HepG2 (cell line): Measurements from ENCODE around the gene PTPRM. TPM values are rescaled to one million over a fixed set of nuclear protein-coding genes. Genes with fewer than 3 reads are reported as not detected.

Experiments used
- ATAC-seq: fragments of 200-7000 bp; cut with Tn5 transposase; 3 replicates; pipeline ENCODE4 v1.9.1; 2020; ENCODE audit warnings: mild to moderate bottlenecking, moderate library complexity
- BruUV-seq: library from RNA; stranded (reverse); fragments of 400-500 nt; replicated peaks from 2 replicates; lab custom pipeline; 2021; lab: Mats Ljungman, UMichigan
- CTCF ChIA-PET: fragments of 300-600 bp; formaldehyde crosslinking; extraction: SDS; loops from one replicate; lab custom pipeline; 2021; ENCODE audit warnings: low total read pairs, inconsistent platforms, low intra/inter-chr PET ratio; lab: Yijun Ruan, JAX
- POLR2A ChIA-PET: fragments of 350-600 bp; sonication (Branson Sonifier 250); formaldehyde crosslinking; loops from one replicate; lab custom pipeline; 2020; ENCODE audit warnings: antibody characterized with exemption, inconsistent platforms; lab: Yijun Ruan, JAX
- DNase-seq: peaks from one replicate; pipeline ENCODE4 v3.0.0-alpha.2; 2015; ENCODE audit warnings: low spot score
- FAIRE-seq: peaks from 3 replicates; lab custom pipeline; 2011; peaks lifted over from hg19 to GRCh38; lab: Jason Lieb, UNC
- H2AFZ ChIP-seq: one replicate; pipeline ENCODE4 v1.6.1; 2011; ENCODE audit warnings: low read length, inconsistent platforms
- H3K27ac ChIP-seq: fragments of 300-600 bp; 3 replicates; pipeline ENCODE4 v1.8.0; 2011; ENCODE audit warnings: mixed run types, mild to moderate bottlenecking, mixed read lengths, low read length, inconsistent platforms; ENCODE audit not compliant: insufficient read depth; ENCODE audit errors: extremely low read length
- H3K27me3 ChIP-seq, 2 experiments: fragments of 200-600 bp in 1 of 2; 2 replicates in 1 of 2; 3 replicates in 1 of 2; pipeline versions ENCODE4 v1.6.0 to v1.8.0; 2011; ENCODE audit warnings: low read length in 2 of 2, mild to moderate bottlenecking in 2 of 2, moderate library complexity in 2 of 2, inconsistent platforms in 1 of 2; ENCODE audit not compliant: insufficient read depth in 2 of 2, control insufficient read depth in 1 of 2
- H3K36me3 ChIP-seq, 2 experiments: fragments of 200-600 bp in 1 of 2; replicated peaks in 1 of 2; 2 replicates in 1 of 2; 3 replicates in 1 of 2; pipeline versions ENCODE4 v1.5.1 to v1.8.0; 2011; ENCODE audit warnings: low read length in 2 of 2, inconsistent platforms in 1 of 2; ENCODE audit not compliant: insufficient read depth in 2 of 2, control insufficient read depth in 1 of 2
- H3K4me1 ChIP-seq: 2 replicates; pipeline ENCODE4 v1.5.1; 2012; ENCODE audit warnings: low read length, inconsistent platforms; ENCODE audit not compliant: insufficient read depth
- H3K4me2 ChIP-seq: 2 replicates; pipeline ENCODE4 v1.6.0; 2011; ENCODE audit warnings: low read depth, low read length, inconsistent platforms
- H3K4me3 ChIP-seq, 3 experiments: fragments of 200-600 bp in 1 of 3; sonication (generic), shearing (Covaris generic) in 1 of 3; replicated peaks in 1 of 3; 2 replicates each; pipeline ENCODE4 v1.5.1; 2011 to 2016; ENCODE audit warnings: low read length in 3 of 3, inconsistent platforms in 2 of 3, low read depth in 2 of 3, mild to moderate bottlenecking in 2 of 3, control low read depth in 1 of 3, mixed read lengths in 1 of 3; ENCODE audit not compliant: insufficient read depth in 1 of 3
- H3K79me2 ChIP-seq: one replicate; pipeline ENCODE4 v1.6.1; 2011; ENCODE audit warnings: low read length, inconsistent platforms; ENCODE audit not compliant: insufficient read depth
- H3K9ac ChIP-seq: 2 replicates; pipeline ENCODE4 v1.6.0; 2011; ENCODE audit warnings: mild to moderate bottlenecking, low read depth, low read length, inconsistent platforms; ENCODE audit not compliant: insufficient read depth
- H3K9me3 ChIP-seq: 2 replicates; pipeline ENCODE4 v1.5.1; 2012; ENCODE audit warnings: mild to moderate bottlenecking, low read length
- H4K20me1 ChIP-seq: 2 replicates; pipeline ENCODE4 v1.6.0; 2011; ENCODE audit warnings: inconsistent platforms, mild to moderate bottlenecking, low read length, moderate library complexity; ENCODE audit not compliant: insufficient read depth
- CAMTA2 ChIP-seq: sonication (generic); formaldehyde crosslinking; IDR thresholded peaks from 2 replicates; pipeline ENCODE4 v1.4.0; 2020; ENCODE audit warnings: mild to moderate bottlenecking, missing genetic modification reagents, borderline replicate concordance
- CBX5 ChIP-seq: sonication (generic); formaldehyde crosslinking; IDR thresholded peaks from 2 replicates; pipeline ENCODE4 v1.4.0; 2020; ENCODE audit warnings: missing genetic modification reagents, borderline replicate concordance
- ELK4 ChIP-seq: sonication (generic); formaldehyde crosslinking; IDR thresholded peaks from 2 replicates; pipeline ENCODE4 v1.9.0; 2021; ENCODE audit warnings: missing genetic modification reagents, borderline replicate concordance
- KLF13 ChIP-seq: sonication (generic); formaldehyde crosslinking; IDR thresholded peaks from 2 replicates; pipeline ENCODE4 v1.4.0; 2020; ENCODE audit warnings: mild to moderate bottlenecking, missing genetic modification reagents
- LCORL ChIP-seq, 2 experiments: fragments of 450-650 bp in 1 of 2; sonication (generic) in 1 of 2; formaldehyde crosslinking in 1 of 2; IDR thresholded peaks; 2 replicates each; pipeline versions ENCODE4 v1.5.0 to v1.6.1; 2017 to 2020; ENCODE audit warnings: antibody characterized with exemption in 1 of 2, missing genetic modification reagents in 1 of 2
- MIER2 ChIP-seq: IDR thresholded peaks from 2 replicates; pipeline ENCODE4 v1.6.1; 2016; ENCODE audit warnings: missing biosample characterization, missing genetic modification reagents
- MLXIP ChIP-seq: sonication (generic); formaldehyde crosslinking; IDR thresholded peaks from 2 replicates; pipeline ENCODE4 v1.9.0; 2021; ENCODE audit warnings: missing genetic modification reagents, borderline replicate concordance
- MTF1 ChIP-seq: sonication (generic); formaldehyde crosslinking; IDR thresholded peaks from 2 replicates; pipeline ENCODE4 v1.5.0; 2020; ENCODE audit warnings: missing genetic modification reagents
- MXD3 ChIP-seq: IDR thresholded peaks from 2 replicates; pipeline ENCODE4 v1.6.1; 2016; ENCODE audit warnings: mild to moderate bottlenecking, missing biosample characterization, missing genetic modification reagents
- SP140L ChIP-seq: sonication (generic); formaldehyde crosslinking; IDR thresholded peaks from 2 replicates; pipeline ENCODE4 v1.4.0; 2020; ENCODE audit warnings: missing genetic modification reagents, borderline replicate concordance
- SRY ChIP-seq: sonication (generic); formaldehyde crosslinking; IDR thresholded peaks from 2 replicates; pipeline ENCODE4 v1.8.0; 2022; ENCODE audit warnings: mild to moderate bottlenecking, missing genetic modification reagents
- TFDP1 ChIP-seq: IDR thresholded peaks from 2 replicates; pipeline ENCODE4 v1.6.1; 2016; ENCODE audit warnings: missing compliant biosample characterization, missing genetic modification reagents, borderline replicate concordance
- ZNF256 ChIP-seq: sonication (generic); formaldehyde crosslinking; conservative IDR thresholded peaks from 2 replicates; pipeline ENCODE4 v1.4.0; 2020; ENCODE audit warnings: missing genetic modification reagents
- ZNF678 ChIP-seq: sonication (generic); formaldehyde crosslinking; IDR thresholded peaks from 2 replicates; pipeline ENCODE4 v1.4.0; 2020; ENCODE audit warnings: mild to moderate bottlenecking, missing genetic modification reagents
- ZNF772 ChIP-seq: sonication (generic); formaldehyde crosslinking; IDR thresholded peaks from 2 replicates; pipeline ENCODE4 v1.5.0; 2020; ENCODE audit warnings: mild to moderate bottlenecking, missing genetic modification reagents
- ZNF780A ChIP-seq: sonication (generic); formaldehyde crosslinking; IDR thresholded peaks from 2 replicates; pipeline ENCODE4 v1.8.0; 2022; ENCODE audit warnings: mild to moderate bottlenecking, missing genetic modification reagents, moderate library complexity
- WGBS: methylation state at CpG from one replicate; pipeline ENCODE4 v1.1.6; 2017; ENCODE audit warnings: low lambda C conversion rate; 5-methylcytosine and 5-hydroxymethylcytosine counted together
- in situ Hi-C: cut with HindIII; loops from 2 replicates; pipeline ENCODE4 v1.10.0; 2017; ENCODE audit warnings: low pct_unique_long_range_greater_than_20kb; ENCODE audit not compliant: extremely low pct_ligation_motif_present
- intact Hi-C: fragments of 100-400 bp; cut with micrococcal nuclease; formaldehyde crosslinking; loops from one replicate; pipeline ENCODE4 v1.10.0; 2022; ENCODE audit not compliant: unreplicated experiment
- polyA plus RNA-seq, 8 experiments: library from polyadenylated mRNA; depleted of rRNA in 3 of 8; stranded (reverse) in 7 of 8; unstranded in 1 of 8; fragments of >200 nt; fragmentation: Illumina TruSeq in 4 of 8; extraction: Trizol in 4 of 8; gene quantifications; 2 replicates each; pipeline versions ENCODE4 v1.2.1 to v1.2.3, GENCODE V29; 2011 to 2016; ENCODE audit warnings: low read depth in 4 of 8, missing spikeins in 1 of 8, mixed read lengths in 1 of 8; ENCODE audit not compliant: insufficient read depth in 1 of 8
- total RNA-seq, 5 experiments: library from RNA; depleted of rRNA; stranded (reverse); fragments of >200 nt; fragmentation: Illumina TruSeq; extraction: Trizol; gene quantifications; 2 replicates each; pipeline ENCODE4 v1.2.3, GENCODE V29; 2016; ENCODE audit warnings: low read depth in 1 of 5
- TF ChIP-seq, protein P1 (sequence below): sonication (generic); formaldehyde crosslinking; IDR thresholded peaks from 2 replicates; pipeline ENCODE4 v1.5.0; 2020; ENCODE audit warnings: missing genetic modification reagents

The PTPRM gene
- total and polyA plus RNA-seq, 2 of the 13 experiments (the other 11 are each of a cell fraction or from before 2014, with no cell fraction given) = 12.6 to 108 TPM

DNA sequence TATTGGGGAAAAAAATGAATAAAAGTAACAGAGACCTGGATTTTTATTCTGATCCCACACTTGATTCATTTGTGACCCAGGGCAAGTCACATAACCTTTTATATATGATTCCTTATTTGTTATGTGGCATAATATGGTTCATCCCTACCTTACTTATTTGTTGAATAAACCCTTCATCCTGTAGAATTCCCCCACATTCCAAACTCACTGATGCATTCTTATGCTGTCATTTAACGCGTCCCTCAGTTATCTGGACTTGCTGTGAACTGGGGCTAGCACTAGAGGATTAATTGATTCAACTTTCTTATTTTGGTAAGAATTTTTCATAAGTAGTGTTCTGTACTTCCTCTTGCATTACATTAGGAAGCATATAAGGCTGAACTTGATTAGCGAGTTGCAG is 657.5 kb downstream of the PTPRM start:
- WGBS = 93% methylated on average over 3 of the region's 3 CpGs
- Histone ChIP-seq H3K4me3 (no peak overlapping the region), H3K4me2 (no peak overlapping the region), H3K9me3 (peaks cover 20% of the 10 kb centered on the region), H3K36me3 (no peaks in the 10 kb centered on the region), H3K27ac (no peak overlapping the region), H2AFZ (no peak overlapping the region), H4K20me1 (no peaks in the 10 kb centered on the region), H3K27me3 (no peaks in the 10 kb centered on the region), H3K4me1 (no peaks in the 10 kb centered on the region), H3K79me2 (no peaks in the 10 kb centered on the region), H3K9ac (no peak overlapping the region)
- no peak for FAIRE-seq
- TF ChIP-seq TFDP1 (CRISPR knock-in tag) (no peak), ELK4 (CRISPR knock-in tag) (no peak), ZNF256 (no peak), SRY (no peak), LCORL (IDR thresholded peaks at IDR 0.05) (no peak), LCORL (CRISPR knock-in tag; IDR thresholded peaks at IDR 0.05) (no peak), CBX5 (CRISPR knock-in tag) (no peak), ZNF780A (CRISPR knock-in tag) (no peak), MIER2 (CRISPR knock-in tag) (no peak), SP140L (CRISPR knock-in tag) (no peak), CAMTA2 (CRISPR knock-in tag) (no peak), KLF13 (no peak), MTF1 (CRISPR knock-in tag) (no peak), MLXIP (CRISPR knock-in tag) (no peak), ZNF678 (CRISPR knock-in tag) (no peak), MXD3 (no peak), ZNF772 (CRISPR knock-in tag) (no peak)
- TF ChIP-seq, protein P1, sequence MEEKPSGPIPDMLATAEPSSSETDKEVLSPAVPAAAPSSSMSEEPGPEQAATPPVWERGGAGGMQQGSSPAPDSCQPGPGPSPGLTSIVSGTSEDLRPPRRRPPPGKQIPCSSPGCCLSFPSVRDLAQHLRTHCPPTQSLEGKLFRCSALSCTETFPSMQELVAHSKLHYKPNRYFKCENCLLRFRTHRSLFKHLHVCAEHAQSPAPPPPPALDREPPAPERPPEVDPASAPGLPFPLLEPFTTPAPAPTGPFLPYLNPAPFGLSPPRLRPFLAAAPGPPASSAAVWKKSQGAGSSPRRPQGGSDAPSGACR (CRISPR knock-in tag) = no peak
- intact Hi-C loops = no loop called here
- ChIA-PET POLR2A (no interaction called here), CTCF (no interaction called here)
- no TSS peak for BruUV-seq
- DNase-seq = no peak
- no peak for ATAC-seq
- in situ Hi-C loops = no loop called here
